ENCODE results near the gene KBTBD3.

DNA sequence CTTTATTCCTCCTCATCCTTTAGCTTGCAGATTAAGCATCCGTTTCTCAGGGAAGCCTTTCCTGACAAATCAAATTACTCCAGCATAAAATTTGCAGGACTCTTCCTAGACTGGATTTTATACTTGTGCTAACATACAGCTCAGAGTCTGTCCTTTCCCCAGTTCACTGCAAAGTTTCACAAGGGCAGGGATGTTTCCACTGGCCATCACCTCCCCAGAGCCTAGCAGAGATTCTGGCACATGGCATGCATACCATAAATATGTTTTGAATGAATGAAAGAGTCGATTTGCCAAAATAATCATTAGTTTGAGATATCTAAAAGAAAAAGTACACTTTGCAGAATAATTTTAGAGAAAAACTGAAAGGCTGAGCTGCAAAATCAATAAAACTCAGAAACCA, 65.7 kb downstream of the KBTBD3 start:
- no peak for TF ChIP-seq CTCF (IDR thresholded peaks at IDR 0.05)
- TF ChIP-seq POLR2A (IDR thresholded peaks at IDR 0.05), result no peak
